IMR-90 (cell line): ENCODE results near the gene SNX3.

Source experiments
- BHLHE40 ChIP-seq: fragments of 150-350 bp; IDR thresholded peaks from 2 replicates; pipeline ENCODE4 v1.6.1; 2016; ENCODE audit warnings: mild to moderate bottlenecking, low read depth, low read length
- CTCF ChIP-seq: conservative IDR thresholded peaks from 2 replicates; pipeline ENCODE4 v1.5.1; 2012; ENCODE audit warnings: mild to moderate bottlenecking, low read depth, low read length, improper control_type of control experiment
- FOS ChIP-seq: fragments of 150-350 bp; IDR thresholded peaks from 2 replicates; pipeline ENCODE4 v1.6.1; 2016; ENCODE audit warnings: low read depth, low read length
- MAFK ChIP-seq: IDR thresholded peaks from 2 replicates; pipeline ENCODE4 v1.6.1; 2012; ENCODE audit warnings: low read depth, low read length, improper control_type of control experiment
- POLR2A ChIP-seq: IDR thresholded peaks from 2 replicates; pipeline ENCODE4 v1.6.1; 2012; ENCODE audit warnings: mild to moderate bottlenecking, low read depth, low read length
- RAD21 ChIP-seq: IDR thresholded peaks from 2 replicates; pipeline ENCODE4 v1.6.1; 2012; ENCODE audit warnings: low read length, improper control_type of control experiment
- SMC3 ChIP-seq: fragments of 150-350 bp; IDR thresholded peaks from 2 replicates; pipeline ENCODE4 v1.6.1; 2016; ENCODE audit warnings: low read depth, mild to moderate bottlenecking, antibody characterized with exemption, low read length, moderate library complexity

DNA sequence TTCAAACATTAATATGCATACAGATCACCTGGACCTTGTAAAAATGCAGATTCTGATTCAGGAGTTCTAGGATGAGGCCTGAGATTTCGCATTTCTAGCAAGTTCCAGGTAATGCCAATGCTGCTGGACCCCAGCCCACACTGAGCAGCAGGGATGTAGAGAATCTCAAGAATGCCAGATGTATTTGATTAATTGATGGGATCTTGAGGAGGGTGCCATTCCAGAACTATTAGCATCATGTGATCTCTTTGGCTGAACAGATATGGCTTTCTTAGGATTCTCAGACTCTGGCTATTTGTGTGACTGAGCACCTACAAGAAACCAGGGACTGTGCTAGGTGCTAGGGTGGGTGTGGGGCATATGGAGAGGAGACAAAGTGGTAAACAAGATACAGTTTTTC lies 16.5 kb upstream of the SNX3 start:
- TF ChIP-seq POLR2A (no peak), MAFK (no peak), CTCF (no peak), RAD21 (no peak), BHLHE40 (no peak), FOS (no peak), SMC3 (no peak)
